Measurements from ENCODE around the gene AHNAK. TPM values are rescaled to one million over a fixed set of nuclear protein-coding genes. Genes with fewer than 3 reads are reported as not detected.
"Not testable (repeated sequence)": the region's sequence is repeated elsewhere in the genome, so short reads cannot be mapped to it uniquely, and the experiment has no call there.

The AHNAK gene
- total RNA-seq, 2 donors from 2014 or later, result 329 to 404 TPM

- peak; percentile 21 to 41 for ATAC-seq
- DNase-seq, result peak; percentile 28
Measured at GRCh38 chr11:62574363-62575071, 27.9 kb upstream of the AHNAK start.

GRCh38 chr11:62573592-62574362 is 27.2 kb upstream of the AHNAK start, which contains the start of gene EEF1G:
Gene EEF1G (minus strand): TSS chr11:62573891. CDS start chr11:62573842, 49 bp downstream.
- DNase-seq (peak; percentile 98), ATAC-seq (peak; percentile 96 to 98)
- intact Hi-C loops (cut with DNase I), result no loop called here

More at GRCh38 chr11:62574363-62575071, 27.9 kb upstream of the AHNAK start:
- intact Hi-C loops (cut with DNase I), result no loop called here

GRCh38 chr11:62573006-62573591 is 26.5 kb upstream of the AHNAK start:
- DNase-seq, result peak; percentile 25
- intact Hi-C loops (cut with DNase I), result no loop called here
- ATAC-seq, result peak in 1 of 2 donors; percentile 3

GRCh38 chr11:62572431-62572830 is 25.8 kb upstream of the AHNAK start:
- DNase-seq (peak; percentile 17), ATAC-seq (no peak)
- intact Hi-C loops (cut with DNase I), result no loop called here

DNA sequence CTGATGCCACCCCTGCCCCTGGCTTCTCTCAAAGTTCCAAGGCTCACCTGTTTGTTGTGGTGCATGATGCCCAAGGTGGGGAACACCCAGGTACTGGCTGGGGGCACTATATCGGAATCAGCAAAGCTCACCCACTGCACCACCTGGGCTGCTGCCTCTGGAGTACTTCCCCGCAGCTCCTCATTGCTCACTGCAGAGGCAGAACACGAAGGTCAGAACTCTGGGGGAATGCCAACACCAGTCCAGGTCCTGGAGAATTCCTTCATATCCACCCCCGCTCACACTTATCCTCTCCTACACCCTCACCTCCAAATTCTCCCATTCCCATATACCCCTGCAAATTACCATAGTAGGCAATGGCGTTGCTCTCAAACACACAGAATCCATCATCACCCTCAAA is 24.9 kb upstream of the AHNAK start:
- ATAC-seq; DNase-seq; intact Hi-C loops (cut with DNase I): not testable (repeated sequence)

GRCh38 chr11:62570903-62571302 is 24.3 kb upstream of the AHNAK start:
- intact Hi-C loops (cut with DNase I), result not testable (repeated sequence)

DNA sequence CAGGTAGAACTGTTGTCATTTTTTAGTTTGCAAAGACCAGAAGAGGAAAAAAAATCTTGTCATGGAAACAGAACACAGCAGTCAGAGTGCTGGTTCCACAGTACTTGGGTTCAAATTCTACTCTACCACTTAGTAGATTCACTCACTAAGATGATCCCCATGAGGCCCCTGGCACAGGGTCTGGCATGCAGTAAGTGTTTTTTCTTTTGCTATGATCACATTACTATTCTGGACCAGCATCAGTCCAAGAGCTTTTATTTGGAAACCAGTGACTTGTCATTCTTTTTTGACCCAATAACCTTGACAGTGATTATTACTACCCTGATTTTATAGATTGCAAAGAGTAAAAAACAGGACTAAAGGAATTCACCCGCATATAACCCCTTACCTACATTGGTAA is 23.0 kb upstream of the AHNAK start:
- intact Hi-C loops (cut with DNase I), result no loop called here
- ATAC-seq, result no peak
- DNase-seq, result no peak

More at GRCh38 chr11:62570903-62571302, 24.3 kb upstream of the AHNAK start:
- not testable (repeated sequence) for ATAC-seq, DNase-seq

DNA sequence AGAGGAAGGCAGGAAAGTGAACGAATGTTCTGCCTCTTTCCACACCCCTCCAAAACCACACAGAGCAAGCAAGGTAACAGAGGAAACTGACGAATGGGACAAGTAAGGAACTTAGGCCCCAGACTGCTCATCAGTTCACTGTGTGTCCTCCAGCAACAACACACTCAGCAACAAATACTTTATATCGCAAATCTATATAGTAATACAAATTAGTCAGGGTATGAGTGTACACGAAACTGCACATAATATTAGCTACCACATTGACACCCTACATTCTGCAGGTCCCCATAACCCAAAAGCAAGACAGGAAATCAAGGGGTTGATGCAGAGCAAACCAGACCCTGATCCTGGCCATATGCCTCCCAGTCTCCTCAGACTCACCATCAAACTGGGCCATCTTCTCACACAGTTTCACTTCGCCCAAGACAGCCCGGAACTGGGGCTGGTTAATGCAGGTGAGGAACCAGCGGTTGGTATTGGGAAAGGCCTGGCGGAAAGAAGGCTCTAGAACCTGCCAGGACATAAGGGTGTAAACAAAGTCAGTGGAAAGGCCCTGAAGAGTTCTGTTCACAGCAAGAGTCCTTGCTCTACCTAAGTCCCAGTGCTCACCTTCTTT is 20.5 kb upstream of the AHNAK start:
- intact Hi-C loops (cut with DNase I), result no loop called here
- no peak for DNase-seq
- ATAC-seq, result no peak

GRCh38 chr11:62566247-62566646 is 19.6 kb upstream of the AHNAK start:
- ATAC-seq, result no peak
- peak; percentile 15 for DNase-seq
- intact Hi-C loops (cut with DNase I), result no loop called here

DNA sequence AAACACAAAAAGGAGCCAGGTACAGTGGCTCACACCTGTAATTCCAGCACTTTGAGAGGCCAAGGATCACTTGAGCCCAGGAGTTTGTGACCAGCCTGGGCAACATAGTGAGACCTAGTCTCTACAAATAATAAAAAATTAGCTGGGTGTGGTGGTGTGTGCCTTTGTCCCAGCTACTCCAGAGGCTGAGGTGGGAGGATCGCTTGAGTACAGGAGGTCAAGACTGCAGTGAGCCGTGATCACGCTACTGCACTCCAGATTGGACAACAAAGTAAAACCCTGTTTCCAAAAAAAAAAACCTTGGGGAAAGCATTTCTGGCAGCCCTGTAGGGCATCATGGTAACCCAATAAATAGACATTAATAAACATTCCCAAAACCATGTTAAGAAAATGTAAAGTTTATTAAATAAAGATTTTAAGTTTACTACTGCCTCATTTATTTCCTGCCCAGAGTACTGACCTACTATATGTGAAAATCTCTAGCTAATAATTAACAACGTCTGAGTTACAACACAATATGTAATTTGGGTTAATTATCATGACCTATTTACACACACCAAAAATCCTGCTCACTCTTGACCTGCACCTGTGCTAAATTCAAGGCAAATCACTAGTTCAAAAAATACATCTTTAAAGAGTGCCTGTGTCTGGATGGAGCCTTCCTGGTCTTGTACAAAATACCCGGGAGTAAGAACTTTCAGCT is 18.6 kb upstream of the AHNAK start:
- intact Hi-C loops (cut with DNase I), result no loop called here
- no peak for ATAC-seq
- DNase-seq, result peak; percentile 7

DNA sequence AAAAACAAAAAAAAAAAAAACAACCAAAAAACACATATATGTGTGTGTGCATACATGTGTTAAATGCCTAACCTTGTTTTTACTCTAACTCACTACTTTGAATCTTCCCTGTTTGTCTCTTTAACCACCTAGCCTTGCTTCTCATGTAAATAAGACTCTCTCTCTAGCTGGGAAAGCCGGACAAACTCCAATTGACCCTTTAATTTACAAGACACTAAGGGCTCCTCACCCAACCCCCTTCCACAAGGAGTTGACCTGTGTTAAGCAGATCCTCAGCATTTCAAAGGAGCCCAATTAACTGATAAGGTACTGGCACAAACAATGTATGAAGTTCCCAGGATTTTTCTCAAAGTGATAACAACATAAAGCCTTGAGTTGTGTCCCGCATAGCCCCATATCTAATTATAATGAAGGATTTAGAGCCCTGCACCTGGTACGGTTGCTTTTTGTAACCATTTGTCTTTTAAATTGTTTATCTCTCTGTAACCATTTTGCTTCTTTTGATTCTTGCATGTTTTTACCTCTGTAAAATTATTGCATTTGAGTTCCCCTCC is 15.1 kb upstream of the AHNAK start:
- not testable (repeated sequence) for DNase-seq, ATAC-seq
- intact Hi-C loops (cut with DNase I), result loop anchor here in 1 of 2 donors (2.0 kb wide), 1 partner anchor 137 kb away; no protein-coding TSS in a partner anchor

DNA sequence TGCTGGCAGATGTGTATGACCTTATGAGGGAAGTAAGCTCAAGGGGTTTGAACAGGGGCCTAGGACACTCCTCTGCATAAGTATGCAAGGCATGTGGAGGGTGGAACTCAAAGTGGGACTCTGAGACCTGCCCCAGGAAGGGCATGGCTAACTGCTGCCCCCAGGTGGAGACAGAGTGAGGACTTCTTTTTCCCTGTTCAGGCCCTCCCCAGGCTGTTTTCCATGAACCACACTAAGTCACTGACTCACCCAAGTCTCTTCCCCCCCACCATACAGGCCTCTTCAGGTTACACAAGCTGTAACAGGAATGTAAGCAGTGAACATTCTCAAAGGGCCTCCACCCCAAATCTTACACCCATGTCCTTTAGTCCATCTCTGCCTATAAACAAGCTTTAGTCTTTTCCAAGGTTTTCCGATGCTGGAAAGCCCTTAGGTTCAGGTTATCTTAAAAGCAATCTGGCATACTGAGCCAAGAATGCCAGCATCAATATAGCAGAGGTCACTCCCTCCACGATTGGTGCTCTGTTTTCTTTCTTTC is 14.0 kb upstream of the AHNAK start:
- intact Hi-C loops (cut with DNase I), result loop anchor here in 1 of 2 donors (2.0 kb wide), 1 partner anchor 136 kb away; no protein-coding TSS in a partner anchor
- ATAC-seq, result peak; percentile 76 to 80

DNA sequence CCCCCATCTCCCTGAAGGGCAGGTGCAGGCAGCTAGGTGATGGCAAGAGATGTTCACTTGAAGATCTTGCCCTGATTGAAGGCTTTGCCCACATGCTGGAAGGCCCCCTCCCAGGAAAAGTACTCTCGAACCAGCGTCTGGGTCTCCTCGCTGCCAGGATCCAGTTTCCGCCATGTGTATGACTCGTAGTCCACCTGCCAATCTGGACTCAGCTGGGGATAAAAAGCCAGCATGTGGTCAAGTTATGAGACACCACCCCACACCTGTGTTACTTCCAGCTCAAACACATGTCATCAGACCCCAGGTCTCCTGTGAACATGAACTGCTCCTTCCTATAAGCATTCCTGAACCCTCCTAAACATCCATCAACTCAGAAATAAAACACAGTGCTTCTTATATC is 13.0 kb upstream of the AHNAK start:
- DNase-seq, result peak; percentile 13
- not testable (repeated sequence) for ATAC-seq
- intact Hi-C loops (cut with DNase I), result loop anchor here in 1 of 2 donors (2.0 to 5.0 kb wide), 2 partner anchors 135 to 162 kb away; no protein-coding TSS in a partner anchor

More for the DNA sequence above, 14.0 kb upstream of the AHNAK start:
- peak; percentile 90 for DNase-seq

DNA sequence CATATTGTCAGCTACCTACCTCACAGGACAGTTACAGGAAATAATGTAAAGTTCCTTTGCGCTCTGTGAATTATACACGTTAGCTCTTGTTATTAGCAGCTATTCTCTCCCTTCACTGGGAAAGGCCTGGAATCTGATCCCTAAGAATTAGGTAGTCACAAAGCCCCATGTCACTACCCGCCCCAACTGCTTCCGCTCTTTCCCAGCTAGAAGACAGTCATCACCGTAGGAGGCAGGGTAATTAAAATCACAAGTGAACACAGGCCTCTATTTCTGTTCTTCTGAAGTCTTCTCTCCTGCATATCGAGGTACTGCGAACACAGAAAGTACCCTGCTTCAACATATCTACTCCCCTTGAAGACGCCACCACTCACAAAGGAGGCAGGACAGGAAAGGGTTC is 12.6 kb upstream of the AHNAK start:
- intact Hi-C loops (cut with DNase I), result loop anchor here in 1 of 2 donors (5.0 kb wide), 1 partner anchor 162 kb away; no protein-coding TSS in a partner anchor
- ATAC-seq (no peak), DNase-seq (no peak)

DNA sequence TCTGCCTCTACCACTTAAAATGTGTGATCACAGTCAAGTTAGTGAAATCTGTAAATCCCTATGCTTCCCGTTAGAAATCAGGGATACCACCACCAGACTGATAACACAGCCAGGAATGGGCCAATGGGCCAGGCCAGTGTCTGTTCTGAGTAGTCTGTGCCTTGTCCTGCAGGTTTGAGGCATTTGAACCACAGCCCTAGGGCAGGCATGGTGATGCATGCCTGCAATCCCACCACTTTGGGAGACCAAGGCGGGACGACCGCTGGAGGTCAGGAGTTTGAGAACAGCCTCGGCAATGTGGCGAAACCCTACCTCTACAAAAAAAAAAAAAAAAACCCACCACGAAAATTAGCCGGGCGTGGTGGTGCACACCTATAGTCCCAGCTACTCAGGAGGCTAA is 12.1 kb upstream of the AHNAK start:
- intact Hi-C loops (cut with DNase I), result loop anchor here in 1 of 2 donors (5.0 kb wide), 1 partner anchor 161 kb away; no protein-coding TSS in a partner anchor
- ATAC-seq, result no peak
- peak; percentile 21 for DNase-seq

- intact Hi-C loops (cut with DNase I), result loop anchor here in 1 of 2 donors (5.0 kb wide), 1 partner anchor 160 kb away; no protein-coding TSS in a partner anchor
- no peak for ATAC-seq
- peak; percentile 24 for DNase-seq
Measured at GRCh38 chr11:62556875-62557631, 10.4 kb upstream of the AHNAK start.
